GM12892 (cell line): Measurements from ENCODE around the gene NABP2.
"Not testable (repeated sequence)": the region's sequence is repeated elsewhere in the genome, so short reads cannot be mapped to it uniquely, and the experiment has no call there.

ENCODE experiments used
- DNase-seq: peaks from one replicate; pipeline ENCODE4 v3.0.0; 2011; ENCODE audit not compliant: insufficient read length
- FAIRE-seq: peaks from 2 replicates; lab custom pipeline; 2011; peaks lifted over from hg19 to GRCh38; lab: Jason Lieb, UNC
- POLR2A ChIP-seq: IDR thresholded peaks from 2 replicates; pipeline ENCODE4 v1.6.1; 2011; ENCODE audit warnings: low read depth, low read length, control low read depth
- POLR2AphosphoS5 ChIP-seq: IDR thresholded peaks from 2 replicates; pipeline ENCODE4 v1.6.1; 2011; ENCODE audit warnings: low read depth, low read length, control low read depth
- TAF1 ChIP-seq: IDR thresholded peaks from 2 replicates; pipeline ENCODE4 v1.6.1; 2011; ENCODE audit warnings: low read depth, mild to moderate bottlenecking, control low read depth, low read length, borderline replicate concordance

Gene NABP2

GRCh38 chr12:56255671-56256070, 31.5 kb downstream of the NABP2 start:
- DNase-seq, result no peak
- FAIRE-seq, result no peak
- TF ChIP-seq POLR2AphosphoS5, result no peak
- TF ChIP-seq TAF1, result no peak
- TF ChIP-seq POLR2A, result no peak

- no peak for FAIRE-seq
These were observed 32.3 kb downstream of the NABP2 start for GRCh38 chr12:56256326-56256960.

GRCh38 chr12:56257071-56257470, 32.9 kb downstream of the NABP2 start:
- no peak for FAIRE-seq
- TF ChIP-seq TAF1 (no peak), POLR2AphosphoS5 (no peak), POLR2A (no peak)
- no peak for DNase-seq

More at GRCh38 chr12:56256326-56256960, 32.3 kb downstream of the NABP2 start:
- no peak for DNase-seq
- TF ChIP-seq POLR2AphosphoS5 (no peak), POLR2A (no peak), TAF1 (no peak)

- FAIRE-seq, result no peak
- no peak for TF ChIP-seq POLR2A
- no peak for TF ChIP-seq TAF1
- TF ChIP-seq POLR2AphosphoS5, result no peak
- no peak for DNase-seq
These were observed 33.4 kb downstream of the NABP2 start for GRCh38 chr12:56257491-56258067.

- FAIRE-seq (peak; percentile 94), DNase-seq (peak; percentile 96)
- TF ChIP-seq TAF1, result 0 out of 2 replicates have a peak, but pooled peaks have one; percentile 47
- TF ChIP-seq POLR2AphosphoS5, result no peak
- TF ChIP-seq POLR2A, result peak; percentile 46; the same call in 1 of the 2 replicates
These were observed 34.1 kb downstream of the NABP2 start, which contains the start of gene ANKRD52 for GRCh38 chr12:56258068-56258819. ANKRD52 (minus strand) TSS chr12:56258384; CDS start chr12:56258269, 115 bp downstream.

- TF ChIP-seq TAF1, result no peak
- no peak for TF ChIP-seq POLR2A
- TF ChIP-seq POLR2AphosphoS5, result no peak
- DNase-seq (no peak), FAIRE-seq (peak; percentile 17)
These were observed 34.7 kb downstream of the NABP2 start for GRCh38 chr12:56258820-56259183.

GRCh38 chr12:56260380-56260779, 36.2 kb downstream of the NABP2 start:
- DNase-seq, result no peak
- TF ChIP-seq TAF1, result no peak
- FAIRE-seq, result no peak

- DNase-seq (no peak), FAIRE-seq (no peak)
- TF ChIP-seq POLR2A (no peak), POLR2AphosphoS5 (no peak), TAF1 (no peak)
These were observed 36.8 kb downstream of the NABP2 start for GRCh38 chr12:56260921-56261320.

GRCh38 chr12:56261503-56262232, 37.5 kb downstream of the NABP2 start:
- no peak for TF ChIP-seq POLR2A
- TF ChIP-seq TAF1, result no peak
- TF ChIP-seq POLR2AphosphoS5, result no peak
- DNase-seq, result no peak
- no peak for FAIRE-seq

- not testable (repeated sequence) for FAIRE-seq, DNase-seq
These were observed 38.8 kb downstream of the NABP2 start for GRCh38 chr12:56262955-56263354.

- DNase-seq, FAIRE-seq: not testable (repeated sequence)
These were observed 42.0 kb downstream of the NABP2 start for GRCh38 chr12:56266068-56266692.

- TF ChIP-seq TAF1 (no peak), POLR2AphosphoS5 (peak; percentile 60; the same call in 1 of the 2 replicates), POLR2A (peak; percentile 85; the same call in 1 of the 2 replicates)
- peak; percentile 78 for FAIRE-seq
- DNase-seq, result peak; percentile 98
These were observed 42.7 kb downstream of the NABP2 start, which contains the start of gene COQ10A for GRCh38 chr12:56266693-56267442. COQ10A (plus strand) TSS chr12:56266942; CDS start chr12:56267119, 177 bp downstream.
